Occipital lobe (tissue), 2 donors: ENCODE data around the gene SDHC. TPM values are rescaled to one million over a fixed set of nuclear protein-coding genes. Genes with fewer than 3 reads are reported as not detected.
A peak's percentile ranks its signal among the peaks of the same experiment; 100 is the strongest.
"Not testable (repeated sequence)": the region's sequence is repeated elsewhere in the genome, so short reads cannot be mapped to it uniquely, and the experiment has no call there.

Source experiments
- DNase-seq: peaks from one replicate; lab custom pipeline; 2025; lab: John Stamatoyannopoulos, UW
- total RNA-seq: library from RNA; depleted of rRNA; stranded (reverse); fragments of >200 nt; gene quantifications from one replicate; pipeline ENCODE4 v1.2.3, GENCODE V29; 2014

SDHC gene
- total RNA-seq, 1 donor from 2014 or later = 19.5 TPM

- DNase-seq = no peak
Measured at GRCh38 chr1:161311595-161312181, 2.5 kb upstream of the SDHC start.

- DNase-seq = peak; percentile 13
Measured at GRCh38 chr1:161313554-161314200, 504 bp upstream of the SDHC start.

DNA sequence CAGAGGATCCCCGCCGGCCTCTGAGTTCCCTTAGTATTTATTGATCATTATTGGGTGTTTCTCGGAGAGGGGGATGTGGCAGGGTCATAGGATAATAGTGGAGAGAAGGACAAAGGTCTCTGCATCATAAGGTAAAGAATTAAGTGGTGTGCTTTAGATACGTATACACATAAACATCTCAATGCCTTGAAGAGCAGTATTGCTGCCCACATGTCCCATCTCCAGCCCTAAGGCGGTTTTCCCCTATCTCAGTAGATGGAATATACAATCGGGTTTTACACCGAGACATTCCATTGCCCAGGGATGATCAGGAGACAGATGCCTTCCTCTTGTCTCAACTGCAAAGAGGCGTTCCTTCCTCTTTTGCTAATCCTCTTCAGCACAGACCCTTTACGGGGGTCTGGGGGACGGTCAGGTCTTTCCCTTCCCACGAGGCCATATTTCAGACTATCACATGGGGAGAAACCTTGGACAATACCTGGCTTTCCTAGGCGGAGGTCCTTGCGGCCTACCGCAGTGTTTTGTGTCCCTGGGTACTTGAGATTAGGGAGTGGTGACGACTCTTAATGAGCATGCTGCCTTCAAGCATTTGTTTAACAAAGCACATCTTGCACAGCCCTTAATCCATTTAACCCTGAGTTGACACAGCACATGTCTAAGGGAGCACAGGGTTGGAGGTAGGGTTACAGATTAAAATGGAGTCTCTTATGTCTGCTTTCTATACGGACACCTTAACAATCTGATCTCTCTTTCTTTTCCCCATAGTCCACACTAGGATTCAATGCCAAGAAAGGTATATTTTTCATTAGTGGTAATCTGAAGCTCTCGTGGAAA is 1.9 kb downstream of the SDHC start:
- not testable (repeated sequence) for DNase-seq

DNA sequence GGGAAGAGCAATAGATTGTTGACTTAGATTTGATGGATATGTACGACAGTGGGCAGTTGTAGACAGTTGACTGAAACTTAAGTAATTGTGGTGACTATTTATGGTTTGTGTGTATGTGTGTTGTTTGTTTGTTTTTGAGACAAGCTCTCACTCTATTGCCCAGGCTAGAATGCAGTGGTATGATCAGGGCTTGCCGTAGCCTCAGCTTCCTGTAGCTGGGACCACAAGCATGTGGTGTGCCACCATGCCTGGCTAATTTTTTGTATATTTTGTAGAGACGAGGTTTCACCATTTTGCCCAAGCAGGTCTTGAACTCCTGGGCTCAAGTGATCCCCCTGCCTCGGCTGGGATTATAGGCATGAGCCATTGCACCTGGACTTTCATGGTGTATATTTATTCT is 9.8 kb downstream of the SDHC start:
- no peak for DNase-seq

DNA sequence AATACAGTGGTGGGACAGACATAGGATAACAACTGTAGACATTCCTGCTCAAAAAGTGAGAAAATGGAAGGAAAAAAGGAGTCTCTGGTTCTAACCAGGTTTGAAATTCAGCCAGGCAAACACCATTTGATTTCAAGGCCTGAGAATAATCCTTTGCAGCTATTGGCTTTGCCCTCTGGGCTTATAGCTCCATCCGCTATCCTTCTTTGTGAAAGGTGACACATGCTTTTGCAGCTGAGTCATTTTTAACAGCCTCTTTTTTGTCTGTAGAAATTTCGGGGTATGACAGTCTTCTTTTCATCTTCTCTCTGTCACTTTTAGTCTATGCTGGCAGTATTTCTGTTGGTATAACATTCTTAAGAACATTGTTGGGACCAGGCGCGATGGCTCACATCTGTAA is 16.2 kb downstream of the SDHC start:
- DNase-seq = no peak

DNA sequence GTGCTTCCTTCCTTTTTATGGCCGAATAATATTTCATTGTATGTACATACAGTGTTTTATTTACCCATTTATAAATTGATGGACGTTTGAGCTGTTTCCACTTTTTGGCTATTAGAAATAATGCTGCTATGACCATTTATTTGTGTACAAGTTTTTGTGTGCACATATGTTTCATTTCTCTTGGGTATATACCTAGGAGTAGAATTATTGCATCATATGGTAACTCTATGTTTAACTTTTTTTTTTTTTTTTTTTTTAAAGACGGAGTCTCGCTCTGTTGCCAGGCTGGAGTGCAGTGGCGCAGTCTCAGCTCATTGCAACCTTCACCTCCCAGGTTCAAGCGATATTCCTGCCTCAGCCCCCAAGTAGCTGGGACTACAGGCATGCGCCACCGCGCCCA is 19.0 kb downstream of the SDHC start:
- DNase-seq = no peak

GRCh38 chr1:161335796-161336195 is 21.6 kb downstream of the SDHC start:
- no peak for DNase-seq

DNA sequence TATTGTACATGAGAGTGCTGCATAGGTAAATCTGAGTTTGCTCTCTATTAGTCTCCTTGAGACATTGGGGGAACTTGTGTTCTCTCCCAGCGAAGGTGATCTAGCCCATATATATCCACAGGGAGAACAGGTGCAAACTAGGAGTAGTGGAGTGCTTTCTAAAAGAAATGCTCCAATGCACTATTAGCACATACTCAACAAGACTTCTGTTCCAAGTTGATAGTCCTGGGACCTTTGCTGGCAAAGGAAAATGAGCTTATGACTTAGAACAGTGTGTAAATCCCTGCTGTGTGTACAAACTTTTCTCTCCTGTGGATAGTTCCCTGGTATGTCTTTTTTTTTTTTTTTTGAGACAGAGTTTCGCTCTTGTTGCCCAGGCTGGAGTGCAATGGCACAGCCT is 28.0 kb downstream of the SDHC start:
- no peak for DNase-seq

DNA sequence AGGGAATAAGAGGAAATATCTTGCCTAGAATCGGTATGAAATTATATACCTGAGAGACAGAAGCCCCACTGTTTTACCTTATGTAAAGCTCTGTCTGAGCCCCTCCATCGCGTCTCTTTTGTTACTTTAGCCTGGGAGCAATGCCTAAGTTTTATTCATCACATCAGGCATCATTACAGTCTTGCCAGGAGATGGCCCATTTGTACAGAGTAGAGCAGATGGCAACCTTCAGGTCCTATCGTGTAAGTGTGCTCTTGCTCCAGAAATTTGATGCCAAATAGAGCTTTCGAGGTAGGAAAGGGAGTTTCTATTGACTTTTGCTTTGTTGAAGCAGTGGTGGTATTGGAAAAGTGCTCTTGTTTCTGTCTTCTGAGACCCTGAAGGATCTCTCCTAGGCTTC is 28.6 kb downstream of the SDHC start:
- DNase-seq = no peak

DNA sequence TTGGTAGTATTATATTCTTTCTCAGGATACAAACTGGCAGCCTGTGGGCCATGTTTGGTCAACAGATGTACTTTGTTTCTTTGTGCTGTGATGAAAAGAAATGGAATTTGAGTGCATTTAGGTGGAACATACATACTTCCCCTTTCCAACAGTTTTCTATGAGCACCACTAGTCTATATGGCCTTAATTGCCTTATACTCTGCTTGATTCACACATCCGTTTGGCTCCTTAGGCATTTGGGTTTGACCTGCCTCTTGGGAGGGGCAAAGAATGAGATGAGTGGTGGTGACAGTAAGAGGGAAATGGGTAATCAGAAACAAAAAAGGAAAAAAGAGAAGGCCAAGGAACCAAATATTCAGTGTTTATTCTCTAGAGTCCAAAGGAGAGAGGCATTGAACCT is 36.5 kb downstream of the SDHC start:
- no peak for DNase-seq

GRCh38 chr1:161351482-161351881 is 37.3 kb downstream of the SDHC start:
- DNase-seq = no peak

DNA sequence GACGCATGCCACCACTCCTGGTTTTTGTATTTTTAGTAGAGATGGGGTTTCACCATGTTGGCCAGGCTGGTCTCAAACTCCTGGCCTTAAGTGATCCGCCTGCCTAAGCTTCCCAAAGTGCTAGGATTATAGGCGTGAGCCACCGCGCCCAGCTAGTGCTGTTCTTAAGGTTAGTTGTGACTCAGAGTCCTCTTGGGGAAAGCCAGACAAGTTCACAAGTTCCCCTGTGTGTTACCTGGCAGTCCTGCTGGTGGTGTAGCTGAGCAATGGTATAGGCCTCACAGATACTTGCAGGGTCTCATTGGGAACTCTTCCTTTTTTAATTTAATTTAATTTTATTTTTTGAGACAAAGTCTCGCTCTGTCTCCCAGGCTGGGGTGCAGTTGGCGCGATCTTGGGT is 42.9 kb downstream of the SDHC start:
- DNase-seq = no peak

DNA sequence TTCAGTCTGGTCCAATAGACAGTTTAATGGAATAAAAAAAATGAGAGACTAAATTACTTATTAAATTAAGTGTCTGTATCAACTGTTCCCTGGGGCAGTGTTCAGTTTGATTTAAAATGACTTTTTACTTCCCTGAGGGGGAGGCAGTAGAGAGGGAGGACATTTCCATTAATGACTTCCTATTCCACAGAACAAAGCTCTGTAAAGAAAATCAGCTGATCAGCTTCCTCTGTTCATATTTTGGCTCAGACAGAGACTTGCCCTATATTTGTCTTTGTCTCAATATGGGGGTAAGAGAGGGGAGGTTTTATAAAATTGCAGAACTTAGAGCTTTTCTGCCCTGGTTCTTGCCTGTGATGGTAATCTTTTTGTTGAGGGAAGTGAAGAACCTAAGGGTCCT is 45.1 kb downstream of the SDHC start:
- DNase-seq = no peak

GRCh38 chr1:161364332-161364731 is 50.2 kb downstream of the SDHC start:
- DNase-seq = no peak

DNA sequence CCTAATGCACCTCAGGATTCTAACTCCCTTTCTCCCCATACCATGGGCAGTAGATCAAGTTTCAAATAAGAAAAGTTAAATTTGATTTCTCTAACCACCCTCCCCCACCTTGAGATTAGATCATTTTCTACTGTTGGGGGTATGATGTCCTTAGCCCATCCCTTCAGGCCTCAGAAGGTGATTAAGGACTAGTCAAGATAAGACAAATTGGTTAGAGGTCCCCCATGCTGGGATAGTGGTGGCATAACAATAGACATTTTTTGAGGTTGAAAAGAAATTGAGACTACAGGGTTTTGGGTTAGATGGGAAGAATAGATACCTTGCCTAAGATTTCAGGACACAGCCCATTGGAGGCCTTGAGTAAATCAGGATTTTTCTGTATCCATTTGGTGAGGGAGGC is 51.0 kb downstream of the SDHC start:
- no peak for DNase-seq

DNA sequence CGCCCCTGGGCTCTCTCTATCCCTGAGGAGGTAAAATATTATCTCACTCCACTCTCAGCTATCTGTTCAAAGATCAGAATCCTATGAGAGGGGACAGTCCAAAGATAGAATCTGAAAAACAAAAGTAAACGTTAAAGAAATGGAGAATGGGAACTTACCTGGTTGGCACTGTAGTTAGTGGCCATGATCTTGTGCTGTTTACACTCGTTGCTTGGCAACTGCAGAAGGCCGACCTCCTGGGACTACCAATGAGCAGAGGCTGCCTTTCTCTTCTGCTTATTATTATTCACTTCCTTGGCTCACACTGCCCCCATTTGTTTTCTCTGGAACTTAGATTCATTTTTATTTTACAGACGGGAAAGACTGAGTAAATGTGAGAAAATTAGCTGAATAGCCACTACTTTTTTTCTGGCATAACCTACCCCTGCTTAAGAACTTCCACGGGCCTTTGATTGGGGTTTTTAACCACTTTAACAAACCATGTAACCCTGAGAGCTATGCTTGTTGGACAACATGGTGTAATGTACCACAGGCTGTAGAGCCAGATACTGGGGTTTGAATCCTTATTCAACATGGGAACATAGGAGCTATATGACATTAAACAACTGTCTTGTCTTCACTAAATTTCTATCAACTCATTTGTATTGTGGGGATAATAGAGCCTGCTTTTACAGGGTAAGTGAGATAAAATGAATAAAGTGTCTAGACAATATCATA is 53.7 kb downstream of the SDHC start, which contains the start of gene CFAP126:
CFAP126 (minus strand) TSS at position 193 of the 717 bp plus-strand sequence; CDS start at position 185, 8 bp downstream.
- DNase-seq = no peak

- DNase-seq = no peak
Measured at GRCh38 chr1:161373442-161373841, 59.3 kb downstream of the SDHC start.

DNA sequence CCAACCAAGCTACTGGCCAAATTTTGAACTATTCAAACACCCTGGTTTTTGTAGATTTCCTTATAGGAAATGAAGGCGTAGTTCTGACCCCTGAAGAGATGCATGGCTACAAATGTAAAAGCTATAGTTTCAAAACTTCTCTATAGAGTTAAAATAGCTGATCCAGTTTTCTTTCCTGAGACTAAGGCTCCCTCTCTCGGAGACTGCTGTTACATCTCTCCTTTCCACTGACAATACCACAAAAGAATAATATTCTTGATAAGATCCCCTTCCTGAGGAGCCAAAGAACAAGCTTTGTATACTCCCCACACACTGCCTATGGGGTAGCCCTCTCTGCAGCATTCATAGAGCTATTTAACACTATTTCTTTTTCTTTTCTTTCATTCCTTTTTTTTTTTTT is 60.2 kb downstream of the SDHC start:
- no peak for DNase-seq

DNA sequence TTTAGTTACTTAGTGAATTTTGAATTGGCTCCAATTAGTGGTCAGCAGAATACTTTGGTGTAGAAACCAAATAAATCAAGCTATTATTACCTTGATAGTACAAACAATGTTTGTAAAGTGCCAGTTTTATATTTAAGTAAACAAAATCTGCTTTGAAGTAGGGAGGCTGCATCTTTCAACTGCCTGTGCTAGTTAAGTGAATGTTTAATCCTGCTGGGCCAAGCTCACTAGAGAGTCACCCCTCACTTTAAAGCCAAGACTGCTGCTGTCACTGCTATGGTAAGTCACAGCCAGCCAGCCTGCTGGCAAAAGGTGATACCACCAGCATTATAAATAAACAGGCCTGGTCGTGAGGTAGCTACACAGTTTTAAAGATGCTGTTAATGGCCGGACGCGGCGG is 63.8 kb downstream of the SDHC start:
- no peak for DNase-seq

GRCh38 chr1:161379071-161379470 is 64.9 kb downstream of the SDHC start:
- DNase-seq = no peak

DNA sequence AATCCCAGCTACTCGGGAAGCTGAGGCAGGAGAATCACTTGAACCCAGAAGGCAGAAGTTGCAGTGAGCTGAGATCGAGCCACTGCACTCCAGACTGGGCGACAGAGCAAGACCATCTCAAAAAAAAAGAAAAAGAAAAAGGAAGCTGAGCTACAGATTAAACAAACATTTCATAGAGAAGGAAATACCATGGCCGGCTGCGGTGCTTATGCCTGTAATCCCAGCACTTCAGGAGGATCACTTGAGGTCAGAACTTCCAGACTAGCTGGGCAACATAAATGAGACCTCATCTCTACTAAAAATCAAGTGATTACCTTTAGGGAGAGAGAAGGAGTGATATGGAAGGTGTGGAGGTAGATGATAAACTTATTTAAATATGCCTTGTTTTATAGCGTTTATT is 67.5 kb downstream of the SDHC start:
- DNase-seq = no peak
